ENCODE results near the gene MAB21L3.

MAB21L3 gene

DNA sequence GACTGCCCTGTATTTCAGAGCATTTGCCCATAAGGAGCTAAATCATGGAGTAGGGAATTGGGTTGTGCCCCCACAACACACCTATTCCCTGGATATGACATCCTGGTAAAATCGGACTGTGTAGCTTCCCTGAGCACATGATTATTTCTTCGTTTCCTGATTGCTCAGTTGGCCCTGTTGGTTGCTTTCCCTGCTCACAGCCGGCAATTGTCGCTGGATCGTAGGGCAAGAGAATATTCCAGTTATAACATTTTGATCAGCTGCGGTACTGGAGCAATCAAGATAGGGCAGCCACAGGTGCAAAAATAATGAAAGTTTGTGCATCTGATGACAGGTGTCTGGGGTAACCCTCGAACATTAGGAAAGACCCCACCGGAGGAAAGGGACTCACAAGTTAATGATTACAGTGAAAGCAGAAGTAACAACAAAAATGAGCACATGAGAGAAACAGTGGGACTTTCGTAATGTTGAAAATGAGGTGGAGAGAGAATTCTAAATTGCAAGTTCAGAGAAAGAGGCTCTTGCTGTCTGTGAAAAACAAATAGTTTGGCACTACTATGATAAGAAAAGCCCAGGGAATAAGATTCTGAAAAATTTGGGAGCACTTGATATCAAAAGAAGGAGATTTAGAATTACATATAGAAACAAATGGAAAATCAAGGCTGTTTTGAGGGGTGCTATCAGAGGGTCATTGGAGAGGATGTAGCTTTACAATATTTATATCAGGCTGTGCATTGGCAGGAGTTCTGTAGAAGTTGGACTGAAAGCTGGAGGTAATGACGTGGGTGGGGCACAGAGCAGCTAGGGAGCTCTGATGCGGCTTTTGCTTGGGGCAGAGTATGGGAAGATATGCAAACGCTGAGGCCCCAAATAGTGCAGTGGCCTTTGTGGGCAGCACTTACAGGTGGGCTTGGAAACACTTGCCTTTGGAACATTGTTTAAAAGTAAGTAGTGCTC, at the start of gene MAB21L3:
Gene MAB21L3 (plus strand): TSS at position 833 of the 957 bp plus-strand sequence. CDS start 1,217 bp downstream, outside the sequence.
- no peak for DNase-seq

GRCh38 chr1:116062201-116062600, 49.0 kb upstream of the MAB21L3 start:
- DNase-seq, result no peak

- DNase-seq, result no peak
Measured at GRCh38 chr1:116064616-116065015, 46.6 kb upstream of the MAB21L3 start.

GRCh38 chr1:116066868-116067565, 44.2 kb upstream of the MAB21L3 start:
- no peak for DNase-seq

GRCh38 chr1:116067566-116067890, 43.7 kb upstream of the MAB21L3 start:
- no peak for DNase-seq

DNA sequence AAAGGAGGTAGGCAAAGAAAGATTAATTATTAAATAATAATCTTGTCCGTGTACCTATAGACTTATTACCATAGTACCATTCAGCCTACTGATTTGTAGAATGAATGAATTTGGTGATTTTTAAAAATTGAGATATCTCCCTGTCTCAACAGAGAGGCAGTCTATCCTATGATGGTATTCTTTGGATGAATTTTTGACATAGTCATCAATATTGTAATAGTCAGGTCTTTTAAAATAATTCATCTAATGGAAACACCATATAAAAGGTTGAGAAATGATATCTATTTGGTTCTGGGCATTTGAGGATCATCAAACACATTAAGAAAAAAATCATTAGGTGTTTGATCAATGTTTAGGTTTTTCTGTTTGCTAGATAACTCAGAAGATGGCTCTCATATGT, 35.6 kb upstream of the MAB21L3 start:
- no peak for DNase-seq

DNA sequence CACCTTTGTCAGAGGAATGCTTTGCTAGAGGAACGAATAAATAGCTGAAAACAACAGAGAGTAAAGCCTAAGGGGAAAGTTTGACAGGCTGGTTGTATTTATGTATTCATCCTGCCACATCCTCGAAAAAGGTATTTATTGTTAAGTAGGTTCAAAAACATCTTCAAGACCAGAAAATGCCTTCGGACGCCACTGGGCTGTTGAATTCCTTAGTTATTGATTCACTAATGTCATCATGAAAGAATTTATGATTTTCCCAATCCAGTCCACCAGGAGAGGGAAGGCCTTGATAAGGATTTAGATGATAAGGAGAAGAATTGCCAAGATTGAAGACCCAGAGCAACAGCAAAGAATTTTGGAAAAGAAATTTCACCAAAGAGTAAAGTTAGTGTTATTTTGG, 35.2 kb upstream of the MAB21L3 start:
- DNase-seq, result no peak

GRCh38 chr1:116076831-116077230, 34.4 kb upstream of the MAB21L3 start:
- DNase-seq, result no peak

- no peak for DNase-seq
Measured at GRCh38 chr1:116078699-116079223, 32.4 kb upstream of the MAB21L3 start.

DNA sequence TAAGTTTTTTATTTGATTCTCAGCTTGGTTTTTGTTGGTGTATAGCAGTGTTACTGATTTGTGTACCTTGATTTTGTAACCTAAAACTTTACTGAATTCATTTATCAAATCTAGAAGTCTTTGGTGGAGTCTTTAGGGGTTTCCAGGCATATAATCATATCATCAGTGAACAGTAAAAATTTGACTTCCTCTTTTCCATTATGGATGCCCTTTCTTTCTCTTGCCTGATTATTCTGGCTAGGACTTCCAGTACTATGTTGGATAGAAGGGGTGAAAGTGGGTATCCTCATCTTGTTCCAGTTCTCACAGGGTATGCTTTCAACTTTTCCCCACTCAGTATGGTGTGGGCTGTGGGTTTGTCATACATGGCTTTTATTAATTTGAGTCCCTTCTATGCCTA, 23.6 kb upstream of the MAB21L3 start:
- DNase-seq, result no peak

DNA sequence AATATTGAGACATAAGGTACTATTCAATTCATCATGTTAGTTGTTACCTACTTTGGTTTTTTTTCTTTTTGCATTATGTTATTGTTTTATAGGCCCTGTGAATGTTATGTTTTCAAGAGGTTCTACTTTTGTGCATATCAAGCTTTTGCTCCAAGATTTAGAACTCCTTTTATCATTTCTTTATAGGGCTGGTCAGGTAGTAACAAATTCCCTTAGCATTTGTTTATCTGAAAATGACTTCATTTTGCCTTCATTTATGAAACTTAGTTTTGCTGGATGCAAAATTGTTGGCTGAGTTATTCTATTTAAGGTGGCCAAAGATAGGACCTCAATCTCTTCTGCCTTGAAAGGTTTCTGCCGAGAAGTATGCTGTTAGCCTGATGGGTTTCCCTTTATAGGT, 21.3 kb upstream of the MAB21L3 start:
- DNase-seq, result no peak

DNA sequence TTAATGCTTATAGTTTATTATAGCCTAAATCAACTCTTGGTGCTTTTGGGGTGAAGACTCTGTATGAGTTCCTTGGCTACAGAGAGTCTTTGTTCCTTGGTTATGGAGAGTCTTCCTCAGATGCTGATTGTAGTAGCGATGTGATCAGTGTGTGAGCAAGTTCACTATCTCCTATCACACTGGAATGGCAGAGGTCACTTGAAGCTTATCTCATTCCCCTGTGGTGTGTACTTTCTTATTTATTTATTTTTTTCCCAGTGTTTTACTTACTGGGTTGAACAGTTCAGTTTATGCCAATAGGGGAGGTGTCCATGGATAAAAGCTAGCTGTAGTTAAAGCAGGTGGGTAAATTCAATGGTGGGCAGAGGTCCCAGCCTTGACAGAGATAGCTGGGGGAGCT, 20.1 kb upstream of the MAB21L3 start:
- no peak for DNase-seq

DNA sequence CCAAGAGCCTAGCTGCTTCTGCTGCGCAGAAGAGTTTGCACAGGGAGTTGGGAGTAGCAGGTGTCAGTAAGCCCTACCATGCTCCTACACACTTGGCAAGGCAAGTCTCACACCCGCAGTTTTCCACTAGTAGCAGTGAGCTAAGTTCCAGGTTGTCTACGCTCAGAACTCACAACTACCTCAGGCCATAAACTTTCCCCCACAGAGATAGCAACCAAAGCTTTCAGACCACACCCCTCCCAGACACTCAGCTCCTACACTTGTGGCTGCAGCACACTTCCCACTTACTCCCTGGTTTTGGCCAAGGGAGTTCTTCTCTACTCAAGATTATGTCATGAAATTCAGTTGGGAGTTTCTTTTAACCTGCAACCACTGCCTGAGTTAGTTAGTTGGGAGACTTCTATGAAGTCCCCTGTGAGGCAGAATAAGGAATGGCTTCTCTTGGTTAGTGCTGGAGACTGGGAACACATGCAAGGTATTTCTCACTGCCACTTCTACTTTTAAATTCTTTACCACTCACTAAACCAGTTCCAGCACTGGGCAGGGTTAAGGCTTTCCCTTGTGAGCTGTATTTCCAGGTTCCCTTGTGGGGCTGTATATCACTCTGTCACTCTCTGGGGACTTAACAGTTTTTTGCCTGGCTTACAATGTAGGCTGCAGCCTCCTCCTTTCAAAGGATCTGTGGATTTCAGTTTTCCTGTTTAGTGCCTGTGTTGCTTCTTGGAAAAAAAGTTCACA, 18.3 kb upstream of the MAB21L3 start:
- no peak for DNase-seq

GRCh38 chr1:116095027-116095426, 16.2 kb upstream of the MAB21L3 start:
- DNase-seq, result no peak

- no peak for DNase-seq
Measured at GRCh38 chr1:116096013-116096618, 15.1 kb upstream of the MAB21L3 start.

DNA sequence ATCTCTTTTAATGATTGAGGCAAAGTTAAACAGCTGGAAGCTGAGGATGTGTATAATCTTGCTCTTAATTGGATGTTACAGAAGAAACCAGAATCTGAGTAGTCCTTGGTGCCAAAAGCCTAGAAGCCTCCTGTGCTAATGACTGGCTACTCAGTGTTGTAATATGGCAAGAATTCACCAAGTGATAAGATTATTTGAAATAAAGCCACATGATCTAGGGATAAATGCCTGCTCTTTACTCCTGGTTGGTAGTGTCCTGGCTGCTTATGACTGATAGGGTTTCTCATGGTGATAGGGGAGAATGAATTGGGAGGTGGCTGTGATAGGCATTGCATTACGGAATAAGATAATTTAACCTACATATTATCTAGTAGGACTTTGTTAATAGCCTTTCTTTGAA, 13.6 kb upstream of the MAB21L3 start:
- no peak for DNase-seq

DNA sequence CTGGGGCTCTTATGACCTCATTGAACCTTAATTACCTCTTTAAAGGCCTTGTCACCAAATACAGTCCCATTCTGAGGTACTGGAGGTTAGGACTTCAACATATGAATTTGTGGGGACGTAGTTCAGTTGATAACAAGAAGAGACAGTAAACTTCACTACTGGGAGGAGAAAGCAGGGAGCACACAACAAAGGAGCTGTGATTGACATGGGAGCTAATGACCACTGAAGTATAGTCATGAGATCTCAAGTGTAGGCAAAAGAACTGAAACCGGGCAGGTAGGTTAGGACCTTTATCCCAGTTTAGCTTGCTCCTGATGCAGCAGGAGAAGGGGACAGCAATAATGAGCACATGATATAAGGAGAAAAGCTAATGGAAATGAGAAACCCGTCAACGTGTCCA, 11.8 kb upstream of the MAB21L3 start:
- no peak for DNase-seq

GRCh38 chr1:116099919-116100318, 11.3 kb upstream of the MAB21L3 start:
- DNase-seq, result no peak

GRCh38 chr1:116104667-116105066, 6.5 kb upstream of the MAB21L3 start:
- DNase-seq, result no peak

GRCh38 chr1:116105996-116106395, 5.2 kb upstream of the MAB21L3 start:
- no peak for DNase-seq

- DNase-seq, result no peak
Measured at GRCh38 chr1:116106646-116107045, 4.6 kb upstream of the MAB21L3 start.

GRCh38 chr1:116107371-116107770, 3.8 kb upstream of the MAB21L3 start:
- DNase-seq, result no peak

GRCh38 chr1:116111524-116112021, 374 bp downstream of the MAB21L3 start:
- no peak for DNase-seq

Data from stimulated activated CD4-positive, alpha-beta T cell treated with anti-CD3 and anti-CD28 coated beads, Interleukin-2, amount 100 ng/mL, for 48 hours (primary cell).